ENCODE data around the gene AGXT.

- TF ChIP-seq, protein P1, sequence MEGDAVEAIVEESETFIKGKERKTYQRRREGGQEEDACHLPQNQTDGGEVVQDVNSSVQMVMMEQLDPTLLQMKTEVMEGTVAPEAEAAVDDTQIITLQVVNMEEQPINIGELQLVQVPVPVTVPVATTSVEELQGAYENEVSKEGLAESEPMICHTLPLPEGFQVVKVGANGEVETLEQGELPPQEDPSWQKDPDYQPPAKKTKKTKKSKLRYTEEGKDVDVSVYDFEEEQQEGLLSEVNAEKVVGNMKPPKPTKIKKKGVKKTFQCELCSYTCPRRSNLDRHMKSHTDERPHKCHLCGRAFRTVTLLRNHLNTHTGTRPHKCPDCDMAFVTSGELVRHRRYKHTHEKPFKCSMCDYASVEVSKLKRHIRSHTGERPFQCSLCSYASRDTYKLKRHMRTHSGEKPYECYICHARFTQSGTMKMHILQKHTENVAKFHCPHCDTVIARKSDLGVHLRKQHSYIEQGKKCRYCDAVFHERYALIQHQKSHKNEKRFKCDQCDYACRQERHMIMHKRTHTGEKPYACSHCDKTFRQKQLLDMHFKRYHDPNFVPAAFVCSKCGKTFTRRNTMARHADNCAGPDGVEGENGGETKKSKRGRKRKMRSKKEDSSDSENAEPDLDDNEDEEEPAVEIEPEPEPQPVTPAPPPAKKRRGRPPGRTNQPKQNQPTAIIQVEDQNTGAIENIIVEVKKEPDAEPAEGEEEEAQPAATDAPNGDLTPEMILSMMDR (conservative IDR thresholded peaks at IDR 0.05), result no peak
- TF ChIP-seq ZFX (IDR thresholded peaks at IDR 0.05), result no peak
Measured at GRCh38 chr2:240894006-240894405, 25.4 kb downstream of the AGXT start.

Data from C4-2B (cell line).